Measurements from ENCODE around the gene ST14.
A peak's percentile ranks its signal among the peaks of the same experiment; 100 is the strongest.
"Not testable (repeated sequence)": the region's sequence is repeated elsewhere in the genome, so short reads cannot be mapped to it uniquely, and the experiment has no call there.

The ST14 gene

GRCh38 chr11:130223291-130223971 is 63.8 kb downstream of the ST14 start:
- DNase-seq (ENCODE audit: low spot score) = no peak

GRCh38 chr11:130227373-130227772 is 67.8 kb downstream of the ST14 start:
- DNase-seq (ENCODE audit: low spot score) = no peak

GRCh38 chr11:130233486-130233885 is 73.9 kb downstream of the ST14 start:
- DNase-seq (ENCODE audit: low spot score) = not testable (repeated sequence)

GRCh38 chr11:130233888-130234287 is 74.3 kb downstream of the ST14 start:
- DNase-seq (ENCODE audit: low spot score) = not testable (repeated sequence)

- no peak for DNase-seq (ENCODE audit: low spot score)
Observed at GRCh38 chr11:130234315-130234714, 74.7 kb downstream of the ST14 start.

- DNase-seq (ENCODE audit: low spot score) = no peak
Observed at GRCh38 chr11:130237282-130238006, 77.9 kb downstream of the ST14 start.

GRCh38 chr11:130241713-130242112 is 82.1 kb downstream of the ST14 start:
- no peak for DNase-seq (ENCODE audit: low spot score)

- no peak for DNase-seq (ENCODE audit: low spot score)
Observed at GRCh38 chr11:130243816-130244215, 84.2 kb downstream of the ST14 start.

- DNase-seq (ENCODE audit: low spot score) = no peak
Observed at GRCh38 chr11:130244848-130245247, 85.3 kb downstream of the ST14 start.

- DNase-seq (ENCODE audit: low spot score) = not testable (repeated sequence)
Observed at GRCh38 chr11:130245375-130245774, 85.8 kb downstream of the ST14 start.

- DNase-seq (ENCODE audit: low spot score) = no peak
Observed at GRCh38 chr11:130246270-130246669, 86.7 kb downstream of the ST14 start.

GRCh38 chr11:130246738-130247137 is 87.2 kb downstream of the ST14 start:
- peak; percentile 17 for DNase-seq (ENCODE audit: low spot score)

GRCh38 chr11:130247319-130247718 is 87.7 kb downstream of the ST14 start:
- no peak for DNase-seq (ENCODE audit: low spot score)

- no peak for DNase-seq (ENCODE audit: low spot score)
Observed at GRCh38 chr11:130249371-130249770, 89.8 kb downstream of the ST14 start.

GRCh38 chr11:130249929-130250328 is 90.3 kb downstream of the ST14 start:
- DNase-seq (ENCODE audit: low spot score) = not testable (repeated sequence)

- DNase-seq (ENCODE audit: low spot score) = not testable (repeated sequence)
Observed at GRCh38 chr11:130251763-130252162, 92.2 kb downstream of the ST14 start.

Measured in AG20443 (cell line).